C1 segment of cervical spinal cord (tissue), 14 donors: ENCODE measurements around the gene GNG7.
"Not testable (repeated sequence)": the region's sequence is repeated elsewhere in the genome, so short reads cannot be mapped to it uniquely, and the experiment has no call there.

Experiments used
- DNase-seq, 14 donors: peaks; one replicate each; lab custom pipeline; 2025; lab: John Stamatoyannopoulos, UW

The GNG7 gene

DNA sequence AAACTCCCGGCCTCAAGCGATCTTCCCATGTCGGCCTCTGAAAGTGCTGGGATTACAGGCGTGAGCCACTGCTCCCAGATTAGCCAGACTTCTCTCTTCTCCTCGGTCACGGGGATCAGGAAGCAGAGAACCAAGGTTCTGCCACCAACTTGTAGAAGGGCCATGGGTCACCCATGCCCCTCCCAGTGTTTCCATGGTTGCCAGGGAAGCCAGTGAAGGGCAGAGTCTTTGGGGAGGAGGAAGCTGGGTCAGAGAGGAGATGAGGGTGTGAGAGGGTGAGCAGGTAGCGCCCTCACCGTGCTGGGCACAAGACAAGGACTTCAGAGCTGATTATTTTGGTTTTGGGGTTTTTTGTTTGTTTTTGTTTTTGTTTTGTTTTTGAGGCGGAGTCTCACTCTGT, 77.1 kb downstream of the GNG7 start:
- DNase-seq, result peak in 1 of 14 donors; percentile 18

DNA sequence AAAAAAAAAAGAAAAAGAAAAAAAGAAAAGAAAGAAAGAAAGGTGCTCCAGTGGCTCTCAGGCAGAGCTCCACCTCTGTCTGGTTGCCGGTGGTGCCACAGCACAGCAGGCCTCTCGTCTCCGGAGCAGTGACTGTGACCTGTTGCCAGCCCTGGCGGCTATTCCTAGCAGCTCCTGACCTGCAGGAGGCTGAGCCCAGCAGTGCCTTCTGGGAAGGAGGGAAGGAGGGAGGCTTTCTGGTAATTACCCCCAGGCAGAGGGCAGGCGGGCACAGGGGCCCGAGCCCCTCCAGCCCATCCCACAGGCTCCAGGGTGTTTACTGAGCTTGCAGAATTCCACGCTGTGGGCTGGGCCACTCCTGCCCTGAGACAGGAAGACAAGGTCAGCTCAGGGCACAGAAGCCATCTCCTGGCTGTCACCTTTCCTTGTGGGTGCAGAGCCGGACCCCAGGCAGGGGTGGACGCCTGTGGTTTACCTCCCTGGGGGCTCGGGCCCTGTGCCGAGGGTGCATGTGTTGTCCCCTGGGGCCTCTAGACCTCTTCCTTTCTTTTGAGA, 77.9 kb downstream of the GNG7 start:
- peak in 5 of 14 donors; percentile 15 to 56 (median 33) for DNase-seq

DNA sequence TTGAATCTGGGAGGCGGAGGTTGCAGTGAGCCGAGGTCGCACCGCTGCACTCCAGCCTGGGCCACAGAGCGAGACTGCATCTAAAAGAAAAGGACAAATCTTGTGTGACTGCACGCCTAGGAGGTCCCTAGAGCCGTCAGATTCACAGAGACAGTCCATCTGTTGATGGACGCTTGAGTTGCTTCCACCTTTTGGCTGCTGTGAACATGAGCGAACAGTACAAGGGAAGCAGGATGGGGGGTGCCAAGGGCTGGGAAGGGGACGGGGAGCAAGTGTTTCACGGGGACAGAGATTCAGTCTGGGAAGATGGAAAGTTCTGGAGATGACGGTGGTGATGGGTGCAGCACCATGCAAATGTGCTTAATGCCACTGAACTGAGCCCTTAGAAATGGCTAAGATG, 78.7 kb downstream of the GNG7 start:
- DNase-seq, result no peak

DNA sequence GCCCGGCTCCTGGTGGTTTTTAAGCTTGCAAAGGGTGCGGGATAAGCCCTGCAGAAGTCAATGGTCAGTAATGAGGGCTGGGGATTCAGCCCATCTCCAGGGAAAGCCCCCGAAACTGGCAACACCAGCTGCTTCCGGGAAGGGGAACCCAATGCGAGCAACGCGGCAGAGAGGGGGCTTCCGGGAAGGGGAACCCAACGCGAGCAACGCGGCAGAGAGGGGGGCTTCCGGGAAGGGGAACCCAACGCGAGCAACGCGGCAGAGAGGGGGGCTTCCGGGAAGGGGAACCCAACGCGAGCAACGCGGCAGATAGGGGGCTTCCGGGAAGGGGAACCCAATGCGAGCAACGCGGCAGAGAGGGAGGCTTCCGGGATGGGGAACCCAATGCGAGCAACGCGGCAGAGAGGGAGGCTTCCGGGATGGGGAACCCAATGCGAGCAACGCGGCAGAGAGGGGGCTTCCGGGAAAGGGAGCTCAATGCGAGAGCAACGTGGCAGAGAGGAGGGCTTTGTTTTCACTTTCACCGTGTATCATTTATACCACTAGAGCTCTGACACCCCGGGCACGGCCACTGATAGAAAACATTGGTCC, 80.0 kb downstream of the GNG7 start:
- not testable (repeated sequence) for DNase-seq

DNA sequence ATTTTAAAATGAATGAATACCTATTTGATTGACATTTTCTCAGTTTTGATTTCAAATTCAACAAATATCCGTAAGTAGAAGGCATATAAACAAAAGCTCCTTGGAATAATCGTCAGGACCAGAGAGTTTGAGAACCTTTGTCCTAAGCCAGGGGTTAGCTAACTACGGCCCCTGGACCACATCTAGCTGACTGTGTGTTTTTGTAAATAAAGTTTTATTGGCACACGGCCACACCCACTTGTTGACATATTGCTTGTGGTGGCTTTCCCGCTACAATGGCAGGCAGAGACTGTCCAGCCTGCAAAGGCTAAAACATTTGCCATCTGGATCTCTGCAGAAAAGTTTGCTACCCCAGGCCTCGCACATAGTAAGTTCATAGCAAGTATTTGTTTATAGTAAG, 83.4 kb downstream of the GNG7 start:
- DNase-seq, result no peak

DNA sequence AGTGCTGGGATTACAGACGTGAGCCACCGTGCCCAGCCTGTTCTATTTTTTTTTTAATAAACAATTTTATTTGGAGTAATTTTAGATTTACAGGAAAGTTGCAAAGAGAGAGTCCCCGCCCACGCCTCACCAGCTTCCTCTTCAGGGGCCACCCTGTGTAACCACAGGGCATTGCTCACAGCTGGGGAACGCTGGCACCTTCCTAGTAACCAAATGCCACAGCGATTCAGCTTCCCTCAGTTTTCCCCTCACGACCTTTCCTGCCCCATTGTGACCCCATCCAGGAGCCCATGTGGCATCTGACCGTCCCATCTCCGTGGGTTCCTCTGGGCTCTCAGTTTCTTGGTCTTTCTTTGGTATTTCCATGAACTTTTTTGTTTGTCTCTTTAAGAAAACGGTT, 83.9 kb downstream of the GNG7 start:
- peak in 3 of 14 donors; percentile 11 to 46 (median 17) for DNase-seq

DNA sequence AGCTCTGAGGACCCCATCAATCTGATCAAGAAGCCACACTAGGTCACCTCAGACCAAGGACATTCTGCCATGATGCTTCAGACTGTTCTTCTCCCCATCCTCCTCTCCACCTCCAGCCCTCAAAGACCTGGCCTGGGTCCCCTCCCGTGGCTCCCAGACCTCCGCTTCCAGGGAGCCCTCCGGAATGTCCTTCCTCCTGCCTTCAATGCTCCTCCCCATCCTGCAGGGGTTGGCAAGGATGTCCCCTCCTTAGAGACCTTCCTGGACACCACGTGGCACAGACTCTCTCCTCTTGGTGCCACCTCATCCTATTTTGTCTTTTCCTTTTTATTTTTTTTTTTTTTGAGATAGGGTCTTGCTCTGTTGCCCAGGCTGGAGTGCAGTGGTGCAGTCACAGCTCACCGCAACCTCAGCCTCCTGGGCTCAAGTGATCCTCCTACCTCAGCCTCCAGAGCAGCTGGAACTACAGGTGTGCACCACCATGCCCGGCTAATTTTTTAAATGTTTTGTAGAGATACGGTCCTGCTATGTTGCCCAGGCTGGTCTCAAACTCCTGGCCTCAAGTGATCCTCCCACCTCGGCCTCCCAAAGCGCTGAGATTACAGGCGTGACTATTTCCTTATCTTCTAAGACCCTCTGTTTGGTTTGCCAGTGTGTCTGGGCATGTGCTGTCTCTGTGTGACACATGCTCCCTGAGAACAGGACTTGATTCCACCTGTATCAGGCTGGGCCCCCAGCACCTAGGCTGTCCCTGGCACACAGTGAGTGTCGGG, 84.9 kb downstream of the GNG7 start:
- DNase-seq, result no peak

DNA sequence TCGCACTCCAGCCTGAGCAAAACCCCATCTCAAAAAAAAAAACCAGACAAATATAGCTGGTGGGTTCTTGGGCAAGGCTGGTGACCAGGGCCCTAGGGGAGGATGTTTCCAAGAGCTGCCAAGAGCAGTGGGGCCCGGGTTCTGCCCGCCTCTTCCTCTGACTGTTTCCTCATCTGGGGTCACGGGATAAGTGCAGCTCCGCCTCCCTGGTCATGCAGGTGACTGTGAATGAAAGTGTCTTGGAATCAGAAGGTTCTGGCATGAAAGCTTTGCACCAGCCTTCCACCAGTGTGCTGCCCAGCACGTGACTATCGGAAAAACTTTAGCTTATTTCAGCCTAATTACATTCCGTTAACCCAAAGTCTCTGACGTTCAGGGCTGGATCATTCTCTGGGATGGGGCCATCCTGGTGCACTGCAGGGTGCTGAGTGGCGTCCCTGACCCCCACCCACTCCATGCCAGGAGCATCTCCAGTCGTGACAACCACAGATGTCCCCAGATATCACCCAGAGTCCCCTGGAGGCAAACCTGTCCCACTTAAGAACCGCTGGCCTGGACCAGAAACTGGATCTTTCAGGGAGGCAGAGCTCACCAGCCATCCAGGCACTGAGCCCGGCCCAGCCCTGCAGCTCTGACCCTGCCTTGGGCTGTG, 85.6 kb downstream of the GNG7 start:
- DNase-seq, result peak in 6 of 14 donors; percentile 20 to 36 (median 30)

DNA sequence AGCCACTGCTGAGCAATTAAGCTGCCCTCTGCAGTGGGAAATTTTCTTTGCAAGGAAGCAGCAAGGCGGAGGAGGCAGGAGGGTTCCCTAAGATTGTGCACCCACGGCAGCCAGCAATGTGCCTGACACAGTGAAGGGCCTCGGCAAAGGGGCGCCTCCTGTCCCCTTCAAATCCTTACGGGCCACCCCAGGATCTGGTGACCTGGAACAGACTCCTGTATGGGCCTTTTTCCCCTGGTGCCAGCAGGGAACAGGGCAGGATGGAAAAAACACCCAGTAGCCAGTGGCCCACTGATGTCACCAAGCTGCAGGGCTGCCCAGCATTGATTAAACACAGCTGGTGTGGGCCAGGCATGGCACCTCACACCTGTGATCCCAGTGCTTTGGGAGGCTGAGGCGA, 86.7 kb downstream of the GNG7 start:
- no peak for DNase-seq

DNA sequence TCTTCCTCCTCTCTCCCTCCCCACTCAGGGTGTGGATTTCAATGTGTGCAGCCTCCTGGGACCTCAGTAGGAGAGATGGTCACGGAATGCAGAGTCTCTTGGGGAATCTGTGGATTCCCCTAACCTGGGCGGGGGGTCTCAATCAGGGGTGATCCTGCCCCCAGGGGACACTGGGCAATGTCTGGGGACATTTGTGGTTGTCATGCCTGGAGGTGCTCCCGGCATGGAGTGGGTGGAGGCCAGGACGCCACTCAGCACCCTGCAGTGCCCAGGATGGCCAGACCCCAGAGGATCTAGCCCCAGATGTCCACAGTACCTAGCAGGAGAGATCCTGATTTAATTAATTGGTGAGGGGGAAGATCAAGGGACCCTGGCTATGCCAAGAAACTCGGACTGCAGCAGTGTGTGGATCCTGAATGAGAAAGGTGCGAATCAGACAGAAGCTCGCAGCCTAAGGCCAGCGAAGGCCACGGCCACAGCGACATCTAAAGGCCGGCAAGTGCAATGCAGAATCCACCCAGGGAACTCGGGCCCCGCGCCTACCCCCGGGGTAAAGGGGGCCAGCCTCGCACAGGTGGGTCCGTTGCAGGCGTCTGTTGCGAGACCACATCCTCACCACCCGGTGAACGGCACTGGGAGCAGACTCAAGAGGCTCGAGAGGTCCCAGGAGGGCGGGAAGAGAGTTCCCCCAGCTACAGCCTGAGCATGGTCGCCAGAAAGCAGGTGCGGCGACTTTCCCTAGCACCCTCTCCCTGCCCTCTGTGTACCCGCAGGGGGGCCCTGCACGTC, 88.8 kb downstream of the GNG7 start:
- DNase-seq, result no peak

DNA sequence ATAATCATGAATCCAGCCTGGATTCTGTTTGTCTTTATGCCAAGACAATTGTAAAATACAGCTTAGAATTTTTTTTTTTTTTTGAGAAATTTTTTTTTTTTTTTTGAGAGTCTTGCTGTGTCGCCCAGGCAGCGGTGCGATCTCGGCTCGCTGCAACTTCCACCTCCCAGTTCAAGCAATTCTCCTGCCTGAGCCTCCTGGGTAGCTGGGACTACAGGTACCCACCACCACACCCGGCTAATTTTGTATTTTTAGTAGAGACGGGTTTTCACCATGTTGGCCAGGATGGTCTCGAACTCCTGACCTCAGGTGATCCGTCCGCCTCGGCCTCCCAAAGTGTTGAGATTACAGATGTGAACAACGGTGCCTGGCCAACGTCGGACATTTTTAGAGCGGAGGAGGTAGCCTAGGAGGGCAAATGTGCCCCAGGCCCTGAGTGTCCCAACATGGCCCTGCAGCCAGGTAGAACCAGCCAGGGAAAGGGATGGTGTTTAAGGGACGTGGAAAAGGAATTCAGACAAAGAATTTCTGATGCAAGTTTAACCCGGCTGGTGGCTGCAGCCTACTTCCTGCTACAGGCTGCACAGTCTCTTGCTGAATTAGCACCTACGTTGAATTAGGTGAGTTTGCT, 89.8 kb downstream of the GNG7 start:
- no peak for DNase-seq

DNA sequence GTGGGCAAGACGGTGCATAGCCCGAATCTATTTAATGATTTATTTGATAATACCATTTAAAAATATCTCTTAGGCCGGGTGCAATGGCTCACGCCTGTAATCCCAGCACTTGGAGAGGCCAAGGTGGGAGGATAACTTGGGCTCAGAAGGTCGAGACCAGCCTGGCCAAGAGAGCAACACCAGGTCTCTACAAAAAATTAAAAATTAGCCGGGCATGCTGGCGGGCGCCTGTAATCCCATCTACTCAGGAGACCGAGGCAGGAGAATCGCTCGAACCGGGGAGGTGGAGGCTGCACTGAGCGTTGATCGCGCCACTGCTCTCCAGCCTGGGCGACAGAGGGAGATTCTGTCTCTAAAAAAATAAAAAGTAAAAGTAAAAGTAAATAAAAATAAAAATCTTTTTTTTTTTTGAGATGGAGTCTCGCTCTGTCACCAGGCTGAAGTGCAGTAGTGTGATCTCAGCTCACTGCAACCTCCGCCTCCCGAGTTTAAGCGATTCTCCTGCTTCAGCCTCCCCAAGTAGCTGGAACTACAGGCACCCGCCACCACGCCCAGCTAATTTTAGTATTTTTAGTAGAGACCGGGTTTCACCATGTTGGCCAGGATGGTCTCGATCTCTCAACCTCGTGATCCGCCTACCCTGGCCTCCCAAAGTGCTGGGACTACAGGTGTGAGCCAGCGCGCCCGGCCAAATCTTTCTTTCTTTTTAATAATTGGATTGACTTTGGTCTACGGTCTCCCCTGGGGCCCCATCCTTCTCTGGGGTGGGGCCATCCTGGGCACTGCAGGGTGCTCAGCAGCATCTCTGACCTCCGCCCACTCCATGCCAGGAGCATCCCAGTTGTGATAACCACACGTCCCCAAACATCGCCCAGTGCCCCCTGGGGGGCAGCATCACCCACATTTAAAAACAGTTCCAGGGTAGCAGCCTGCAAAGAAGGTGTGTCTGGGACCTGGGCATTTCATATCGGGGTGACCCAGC, 90.7 kb downstream of the GNG7 start:
- no peak for DNase-seq

DNA sequence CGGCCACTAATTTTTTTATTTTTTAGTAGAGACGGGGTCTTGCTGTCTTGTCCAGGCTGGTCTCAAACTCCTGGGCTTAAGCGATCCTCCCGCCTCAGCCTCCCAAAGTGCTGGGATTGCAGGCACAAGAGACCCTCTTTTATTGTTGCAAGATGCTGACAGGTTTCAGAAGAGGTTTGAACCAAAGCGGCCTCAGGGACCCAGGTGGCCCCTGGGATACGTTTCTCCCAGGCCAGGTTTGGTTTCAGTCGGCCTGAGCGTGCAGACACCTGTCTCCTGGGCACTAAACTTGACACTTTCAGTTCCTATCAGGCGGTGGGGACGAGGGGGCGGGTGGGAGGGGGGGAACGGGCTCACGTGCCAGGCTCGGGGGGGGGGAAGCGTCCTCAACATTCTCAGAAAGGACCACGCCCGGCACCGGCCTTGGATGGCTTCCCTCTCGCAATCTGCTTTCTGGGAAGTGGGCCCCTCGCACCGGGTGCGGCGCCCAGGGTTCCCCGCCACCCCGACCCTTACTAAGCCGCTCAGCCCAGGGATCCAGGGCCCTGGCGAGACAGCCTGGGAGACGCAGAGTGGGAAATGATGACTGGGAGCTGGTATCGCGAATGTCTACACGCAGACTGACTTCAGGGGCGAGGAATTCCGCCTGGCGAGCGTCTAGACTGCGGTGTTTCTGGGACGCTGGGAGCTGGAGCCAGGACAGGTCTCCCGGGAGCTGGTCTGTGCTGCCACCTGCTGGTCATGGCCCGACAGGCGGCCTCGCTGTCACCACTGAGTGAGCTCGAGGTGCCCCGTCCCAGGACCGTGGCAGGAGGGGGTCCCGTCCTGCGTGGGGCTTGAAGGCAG, 91.6 kb downstream of the GNG7 start:
- DNase-seq, result peak in 12 of 14 donors; percentile 41 to 81 (median 73)

DNA sequence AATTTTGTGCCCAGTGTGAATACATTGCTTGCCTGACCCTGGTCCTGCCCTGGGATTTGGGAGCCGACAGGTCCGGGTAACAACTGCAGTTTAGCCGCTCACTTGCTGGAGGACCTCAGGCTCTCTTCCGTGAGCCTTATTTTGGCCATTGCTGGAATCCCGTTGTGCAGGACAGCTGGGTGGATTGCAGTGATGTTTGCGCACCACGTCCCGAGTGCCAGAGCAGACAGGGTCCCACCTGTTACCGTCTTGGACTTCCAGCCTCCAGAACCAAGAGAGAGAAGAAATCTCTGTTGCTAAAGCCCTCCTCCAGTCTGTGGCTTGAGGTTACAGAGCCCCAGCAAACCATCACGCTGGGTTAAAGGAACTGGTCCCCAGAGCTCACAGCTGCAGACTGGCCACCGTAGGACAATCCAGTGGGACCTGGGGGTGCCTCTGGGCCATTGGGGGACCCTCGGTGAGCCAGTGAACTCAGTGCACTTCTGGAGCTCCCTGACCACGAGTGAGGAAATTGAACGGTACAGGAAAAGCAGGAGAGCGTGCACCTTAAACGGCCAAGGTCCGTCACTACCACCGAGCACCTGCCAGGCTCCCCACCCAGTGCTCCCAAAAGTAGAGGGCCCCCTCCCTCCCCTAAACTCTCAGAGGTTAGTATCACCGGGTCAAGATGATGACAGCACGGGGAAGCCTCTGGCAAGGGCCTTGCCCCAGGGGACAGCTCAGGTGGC, 92.9 kb downstream of the GNG7 start:
- DNase-seq, result no peak

DNA sequence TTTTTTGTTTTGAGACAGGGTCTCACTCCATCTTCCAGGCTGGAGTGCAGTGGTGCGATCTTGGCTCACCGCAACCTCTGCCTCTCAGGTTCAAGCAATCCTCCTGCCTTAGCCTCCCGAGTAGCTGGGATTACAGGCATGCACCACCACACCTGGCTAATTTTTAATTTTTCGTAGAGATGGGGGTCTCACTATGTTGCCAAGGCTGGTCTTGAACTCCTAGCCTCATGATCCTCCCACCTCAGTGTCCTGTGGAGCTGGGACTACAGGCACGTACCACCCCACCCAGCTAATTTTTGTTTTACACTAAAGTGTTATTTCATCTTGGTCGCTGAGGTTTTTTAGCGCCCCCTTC, 93.5 kb downstream of the GNG7 start:
- DNase-seq, result not testable (repeated sequence)

DNA sequence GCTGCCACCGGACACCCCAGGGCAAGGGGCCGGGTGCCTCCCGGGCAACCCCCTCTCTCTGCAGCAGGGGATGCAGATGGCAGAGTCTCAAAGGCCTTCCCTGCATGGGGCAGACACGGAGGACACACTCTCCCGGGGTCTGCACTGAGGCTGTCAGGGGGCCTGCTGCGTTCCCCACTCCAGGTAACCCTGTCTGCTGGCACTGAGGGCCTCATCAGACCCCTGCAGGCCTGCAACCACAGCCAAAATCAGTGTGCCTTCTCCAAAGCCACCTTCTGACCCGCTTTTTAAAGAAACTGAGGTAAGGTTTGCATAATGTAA, 93.9 kb downstream of the GNG7 start:
- no peak for DNase-seq

DNA sequence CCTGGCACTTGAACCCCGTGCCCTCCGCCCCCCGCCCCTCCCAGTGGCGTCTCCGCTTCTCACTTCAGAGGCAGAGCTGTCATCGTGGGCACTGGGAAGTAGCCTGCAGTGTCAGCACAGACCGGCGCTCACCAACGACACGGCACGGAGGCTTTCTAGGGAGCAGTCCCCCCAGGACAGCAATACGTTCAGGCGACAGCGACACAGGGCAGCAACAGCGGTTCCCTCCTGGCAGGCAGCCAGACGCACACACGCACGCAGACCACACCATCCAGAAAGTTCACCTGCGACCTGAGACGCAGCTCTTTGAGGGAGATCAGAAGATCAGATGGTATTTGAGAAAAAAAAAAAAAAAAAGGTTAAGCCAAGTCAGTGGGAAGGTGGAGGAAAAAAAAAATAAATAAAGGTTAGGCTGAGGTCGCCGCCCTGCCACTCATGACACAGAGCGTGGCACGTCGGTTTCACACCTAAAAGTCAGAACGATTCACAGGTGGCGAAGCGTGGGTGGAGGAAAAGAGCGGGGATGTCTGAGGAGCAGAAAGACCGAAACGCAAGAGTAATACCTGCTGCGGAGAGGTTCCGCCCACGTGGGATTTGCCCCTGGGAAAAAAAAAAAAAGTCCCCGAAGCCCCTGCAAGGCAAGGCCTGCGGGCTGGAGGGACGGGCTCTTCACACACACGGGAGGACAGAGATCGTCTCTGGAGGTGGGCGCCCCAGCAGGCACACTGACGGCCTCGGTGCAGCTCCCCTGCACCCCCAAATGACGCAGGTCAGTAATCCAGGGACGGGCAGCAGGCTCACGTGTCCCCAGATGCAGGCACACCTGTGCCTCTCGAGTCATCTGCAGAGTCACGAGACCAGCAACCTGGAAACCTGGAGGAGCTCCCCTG, 94.5 kb downstream of the GNG7 start:
- DNase-seq, result no peak

DNA sequence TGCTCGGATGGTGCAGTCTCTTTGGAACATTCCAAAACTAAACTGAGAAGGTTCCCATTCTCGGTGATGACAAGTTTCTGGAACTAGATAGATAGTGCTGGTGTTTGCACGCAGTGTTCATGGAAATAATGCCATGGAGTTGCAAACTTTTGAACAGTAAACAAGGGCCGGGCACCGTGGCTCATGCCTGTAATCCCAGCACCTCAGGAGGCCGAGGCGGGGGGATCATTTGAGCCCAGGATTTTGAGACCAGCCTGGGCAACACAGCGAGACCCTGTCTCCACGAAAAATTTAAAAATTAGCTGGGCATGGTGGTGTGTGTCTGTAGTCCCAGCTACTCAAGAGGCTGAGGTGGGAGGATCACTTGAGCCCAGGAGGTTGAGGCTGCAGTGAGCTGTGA, 95.7 kb downstream of the GNG7 start:
- not testable (repeated sequence) for DNase-seq
